ENCODE measurements around the gene ST7. TPM values are rescaled to one million over a fixed set of nuclear protein-coding genes. Genes with fewer than 3 reads are reported as not detected.

The ST7 gene
- polyA plus RNA-seq, 1 donor (not counting 4 experiments of a cell fraction or from before 2014, with no cell fraction given), result 16.9 TPM

- H4K20me1 ChIP-seq (ENCODE audit: control insufficient read depth, extremely low read depth, insufficient read depth, low read length), result no peaks in the 10 kb centered on the region
- no peak overlapping the region for H3K9ac ChIP-seq (ENCODE audit: control insufficient read depth, extremely low read depth, insufficient read depth, low read length)
- no peaks in the 10 kb centered on the region for H3K79me2 ChIP-seq (ENCODE audit: control insufficient read depth, insufficient read depth, low read length)
- no peaks in the 10 kb centered on the region for H3K9me1 ChIP-seq (ENCODE audit: control insufficient read depth, extremely low read depth, insufficient read depth, low read length)
- DNase-seq (ENCODE audit: low read depth, low spot score), result no peak
- H2AFZ ChIP-seq (ENCODE audit: control insufficient read depth, low read length), result no peak overlapping the region
- FAIRE-seq, result no peak
- H3K27me3 ChIP-seq (ENCODE audit: control insufficient read depth, extremely low read depth, insufficient read depth, low read length), result no peaks in the 10 kb centered on the region
- dilution Hi-C loops (cut with MboI; ENCODE audit: extremely low pct_ligation_motif_present, low sequenced_read_pairs), result no loop called here
- TF ChIP-seq EZH2 (IDR thresholded peaks at IDR 0.05; ENCODE audit: low read length) (no peak), CTCF (optimal IDR thresholded peaks at IDR 0.05 in 1 of 3, IDR thresholded peaks at IDR 0.05 in 1 of 3, conservative IDR thresholded peaks at IDR 0.05 in 1 of 3; ENCODE audit: extremely low read depth in 1 of 3, insufficient read depth in 2 of 3, low read length in 3 of 3) (no peak)
- H3K4me2 ChIP-seq (ENCODE audit: control insufficient read depth, extremely low read depth, insufficient read depth, low read depth, low read length), result no peak overlapping the region
- H3K4me3 ChIP-seq (ENCODE audit: control insufficient read depth in 2 of 3, extremely low read depth in 1 of 3, insufficient read depth in 2 of 3, low read depth in 1 of 3, low read length in 3 of 3), result no peak overlapping the region
- no peaks in the 10 kb centered on the region for H3K9me3 ChIP-seq (ENCODE audit: control insufficient read depth, low read depth, low read length)
- no peaks in the 10 kb centered on the region for H3K4me1 ChIP-seq (ENCODE audit: control insufficient read depth, extremely low read depth, insufficient read depth, low read length)
- no peak overlapping the region for H3K27ac ChIP-seq (ENCODE audit: control insufficient read depth, insufficient read depth, low read length)
- no peaks in the 10 kb centered on the region for H3K36me3 ChIP-seq (ENCODE audit: control insufficient read depth in 2 of 2, extremely low read depth in 1 of 2, insufficient read depth in 2 of 2, low read length in 2 of 2)
Observed at GRCh38 chr7:117210908-117211307, 257.6 kb downstream of the ST7 start.

- H3K9me1 ChIP-seq (ENCODE audit: control insufficient read depth, extremely low read depth, insufficient read depth, low read length), result no peaks in the 10 kb centered on the region
- H3K4me2 ChIP-seq (ENCODE audit: control insufficient read depth, extremely low read depth, insufficient read depth, low read depth, low read length), result no peak overlapping the region
- no peak overlapping the region for H2AFZ ChIP-seq (ENCODE audit: control insufficient read depth, low read length)
- H3K9ac ChIP-seq (ENCODE audit: control insufficient read depth, extremely low read depth, insufficient read depth, low read length), result no peak overlapping the region
- H3K9me3 ChIP-seq (ENCODE audit: control insufficient read depth, low read depth, low read length), result no peaks in the 10 kb centered on the region
- H3K4me3 ChIP-seq (ENCODE audit: control insufficient read depth in 2 of 3, extremely low read depth in 1 of 3, insufficient read depth in 2 of 3, low read depth in 1 of 3, low read length in 3 of 3), result no peak overlapping the region
- H4K20me1 ChIP-seq (ENCODE audit: control insufficient read depth, extremely low read depth, insufficient read depth, low read length), result no peaks in the 10 kb centered on the region
- H3K27me3 ChIP-seq (ENCODE audit: control insufficient read depth, extremely low read depth, insufficient read depth, low read length), result no peaks in the 10 kb centered on the region
- dilution Hi-C loops (cut with MboI; ENCODE audit: extremely low pct_ligation_motif_present, low sequenced_read_pairs), result no loop called here
- no peaks in the 10 kb centered on the region for H3K4me1 ChIP-seq (ENCODE audit: control insufficient read depth, extremely low read depth, insufficient read depth, low read length)
- TF ChIP-seq EZH2 (IDR thresholded peaks at IDR 0.05; ENCODE audit: low read length) (no peak), CTCF (optimal IDR thresholded peaks at IDR 0.05 in 1 of 3, IDR thresholded peaks at IDR 0.05 in 1 of 3, conservative IDR thresholded peaks at IDR 0.05 in 1 of 3; ENCODE audit: extremely low read depth in 1 of 3, insufficient read depth in 2 of 3, low read length in 3 of 3) (no peak)
- no peaks in the 10 kb centered on the region for H3K79me2 ChIP-seq (ENCODE audit: control insufficient read depth, insufficient read depth, low read length)
- H3K36me3 ChIP-seq (ENCODE audit: control insufficient read depth in 2 of 2, extremely low read depth in 1 of 2, insufficient read depth in 2 of 2, low read length in 2 of 2), result no peaks in the 10 kb centered on the region
- DNase-seq (ENCODE audit: low read depth, low spot score) (no peak), FAIRE-seq (no peak)
- H3K27ac ChIP-seq (ENCODE audit: control insufficient read depth, insufficient read depth, low read length), result no peak overlapping the region
Observed at GRCh38 chr7:117211614-117212013, 258.3 kb downstream of the ST7 start.
